HL-60 (cell line): Measurements from ENCODE around the gene AQP3.

ENCODE experiments used
- DNase-seq, 2 experiments: peaks; one replicate each; pipeline ENCODE4 v3.0.0-alpha.2; 2010 to 2020; ENCODE audit warnings: low read depth in 1 of 2, low spot score in 1 of 2
- H3K27ac ChIP-seq: fragments of 250-450 bp; sonication (Bioruptor Pico); replicated peaks from 2 replicates; pipeline ENCODE4 v1.5.1; 2020; ENCODE audit warnings: mild to moderate bottlenecking, moderate library complexity
- H3K27me3 ChIP-seq: fragments of 250-450 bp; sonication (Bioruptor Pico); 2 replicates; pipeline ENCODE4 v1.5.1; 2021; ENCODE audit warnings: mild to moderate bottlenecking, moderate library complexity; ENCODE audit not compliant: insufficient read depth, poor library complexity, severe bottlenecking
- H3K4me3 ChIP-seq: replicated peaks from 2 replicates; pipeline ENCODE4 v1.5.1; 2011; ENCODE audit warnings: mild to moderate bottlenecking, control low read depth, low read length; ENCODE audit not compliant: insufficient read depth
- GABPA ChIP-seq: IDR thresholded peaks from 2 replicates; pipeline ENCODE4 v1.6.1; 2012; ENCODE audit warnings: low read depth
- POLR2AphosphoS5 ChIP-seq: IDR thresholded peaks from 2 replicates; pipeline ENCODE4 v1.6.1; 2012; ENCODE audit warnings: low read depth
- SPI1 ChIP-seq: IDR thresholded peaks from 2 replicates; pipeline ENCODE4 v1.6.1; 2012; ENCODE audit warnings: low read depth, mild to moderate bottlenecking, borderline replicate concordance
- TF ChIP-seq, protein P1 (sequence below): IDR thresholded peaks from one replicate; pipeline ENCODE4 v1.5.1; 2011; ENCODE audit warnings: low read length, control low read depth, inconsistent platforms; ENCODE audit not compliant: insufficient read depth
- TF ChIP-seq, protein P2 (sequence below): IDR thresholded peaks from 2 replicates; pipeline ENCODE4 v1.6.1; 2012; ENCODE audit warnings: low read depth; ENCODE audit not compliant: insufficient replicate concordance

The AQP3 gene

DNA sequence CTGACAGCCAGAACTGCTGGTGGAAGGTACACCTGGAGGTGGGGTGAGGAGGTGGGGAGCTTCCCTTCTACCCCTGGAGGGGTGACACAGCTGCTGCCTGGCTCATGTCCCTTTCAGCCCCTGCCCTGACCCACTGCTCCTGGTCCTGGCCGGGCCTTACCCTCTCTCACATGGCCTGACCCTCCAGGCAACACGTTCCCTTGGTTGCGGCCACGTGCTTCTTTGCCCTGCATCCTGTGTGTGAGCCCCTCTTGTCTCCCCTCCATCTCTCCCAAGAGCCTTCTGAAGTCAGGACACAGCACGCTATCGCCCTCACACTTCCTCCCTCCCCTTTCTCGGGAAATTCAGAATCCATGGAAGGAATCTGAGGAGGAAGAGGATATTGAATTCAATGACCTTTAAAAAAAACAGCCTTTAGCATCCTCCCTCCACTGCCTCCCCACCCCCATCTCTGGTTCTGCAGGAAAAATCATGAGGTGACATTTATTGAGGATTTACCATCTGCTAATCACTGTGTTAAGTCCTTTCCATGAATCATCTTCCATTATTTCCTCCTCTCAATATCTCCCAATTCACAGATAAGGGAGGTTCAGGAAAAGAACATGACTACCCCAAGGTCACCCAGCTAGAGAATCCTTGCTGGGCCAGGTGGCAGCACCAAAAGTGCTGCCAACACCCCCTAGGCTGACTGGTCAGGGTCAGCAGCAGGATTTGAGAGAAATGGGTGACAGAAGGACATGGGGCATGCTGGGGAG is 8.3 kb downstream of the AQP3 start:
- Histone ChIP-seq H3K27ac (no peak overlapping the region), H3K27me3 (no peaks in the 10 kb centered on the region), H3K4me3 (no peak overlapping the region)
- TF ChIP-seq, protein P1, sequence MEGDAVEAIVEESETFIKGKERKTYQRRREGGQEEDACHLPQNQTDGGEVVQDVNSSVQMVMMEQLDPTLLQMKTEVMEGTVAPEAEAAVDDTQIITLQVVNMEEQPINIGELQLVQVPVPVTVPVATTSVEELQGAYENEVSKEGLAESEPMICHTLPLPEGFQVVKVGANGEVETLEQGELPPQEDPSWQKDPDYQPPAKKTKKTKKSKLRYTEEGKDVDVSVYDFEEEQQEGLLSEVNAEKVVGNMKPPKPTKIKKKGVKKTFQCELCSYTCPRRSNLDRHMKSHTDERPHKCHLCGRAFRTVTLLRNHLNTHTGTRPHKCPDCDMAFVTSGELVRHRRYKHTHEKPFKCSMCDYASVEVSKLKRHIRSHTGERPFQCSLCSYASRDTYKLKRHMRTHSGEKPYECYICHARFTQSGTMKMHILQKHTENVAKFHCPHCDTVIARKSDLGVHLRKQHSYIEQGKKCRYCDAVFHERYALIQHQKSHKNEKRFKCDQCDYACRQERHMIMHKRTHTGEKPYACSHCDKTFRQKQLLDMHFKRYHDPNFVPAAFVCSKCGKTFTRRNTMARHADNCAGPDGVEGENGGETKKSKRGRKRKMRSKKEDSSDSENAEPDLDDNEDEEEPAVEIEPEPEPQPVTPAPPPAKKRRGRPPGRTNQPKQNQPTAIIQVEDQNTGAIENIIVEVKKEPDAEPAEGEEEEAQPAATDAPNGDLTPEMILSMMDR, result no peak
- no peak for TF ChIP-seq POLR2AphosphoS5
- TF ChIP-seq GABPA, result no peak
- TF ChIP-seq SPI1, result no peak
- TF ChIP-seq, protein P2, sequence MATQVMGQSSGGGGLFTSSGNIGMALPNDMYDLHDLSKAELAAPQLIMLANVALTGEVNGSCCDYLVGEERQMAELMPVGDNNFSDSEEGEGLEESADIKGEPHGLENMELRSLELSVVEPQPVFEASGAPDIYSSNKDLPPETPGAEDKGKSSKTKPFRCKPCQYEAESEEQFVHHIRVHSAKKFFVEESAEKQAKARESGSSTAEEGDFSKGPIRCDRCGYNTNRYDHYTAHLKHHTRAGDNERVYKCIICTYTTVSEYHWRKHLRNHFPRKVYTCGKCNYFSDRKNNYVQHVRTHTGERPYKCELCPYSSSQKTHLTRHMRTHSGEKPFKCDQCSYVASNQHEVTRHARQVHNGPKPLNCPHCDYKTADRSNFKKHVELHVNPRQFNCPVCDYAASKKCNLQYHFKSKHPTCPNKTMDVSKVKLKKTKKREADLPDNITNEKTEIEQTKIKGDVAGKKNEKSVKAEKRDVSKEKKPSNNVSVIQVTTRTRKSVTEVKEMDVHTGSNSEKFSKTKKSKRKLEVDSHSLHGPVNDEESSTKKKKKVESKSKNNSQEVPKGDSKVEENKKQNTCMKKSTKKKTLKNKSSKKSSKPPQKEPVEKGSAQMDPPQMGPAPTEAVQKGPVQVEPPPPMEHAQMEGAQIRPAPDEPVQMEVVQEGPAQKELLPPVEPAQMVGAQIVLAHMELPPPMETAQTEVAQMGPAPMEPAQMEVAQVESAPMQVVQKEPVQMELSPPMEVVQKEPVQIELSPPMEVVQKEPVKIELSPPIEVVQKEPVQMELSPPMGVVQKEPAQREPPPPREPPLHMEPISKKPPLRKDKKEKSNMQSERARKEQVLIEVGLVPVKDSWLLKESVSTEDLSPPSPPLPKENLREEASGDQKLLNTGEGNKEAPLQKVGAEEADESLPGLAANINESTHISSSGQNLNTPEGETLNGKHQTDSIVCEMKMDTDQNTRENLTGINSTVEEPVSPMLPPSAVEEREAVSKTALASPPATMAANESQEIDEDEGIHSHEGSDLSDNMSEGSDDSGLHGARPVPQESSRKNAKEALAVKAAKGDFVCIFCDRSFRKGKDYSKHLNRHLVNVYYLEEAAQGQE, result no peak
- no peak for DNase-seq

DNA sequence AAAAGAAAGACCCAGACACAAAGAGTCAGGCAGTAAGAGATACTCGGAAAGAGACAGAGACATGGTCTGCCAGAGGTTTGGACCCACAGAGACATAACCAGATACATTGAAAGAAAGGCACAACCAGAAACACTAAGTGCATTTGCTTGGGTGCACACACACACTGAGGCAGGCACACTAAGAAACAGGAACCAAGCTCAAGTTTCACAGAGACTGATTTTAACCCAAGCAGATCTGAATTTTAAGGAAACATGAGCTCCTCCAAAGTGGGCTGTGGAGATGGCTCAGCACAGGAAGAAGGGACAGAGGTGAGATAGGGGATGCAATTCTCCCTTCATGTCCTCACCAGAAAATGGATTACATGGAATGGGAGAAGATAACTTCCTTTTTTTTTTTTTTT is 9.5 kb downstream of the AQP3 start:
- H3K27me3 ChIP-seq, result no peaks in the 10 kb centered on the region
- TF ChIP-seq, protein P2, result no peak
- TF ChIP-seq, protein P1, result no peak
- no peak for TF ChIP-seq POLR2AphosphoS5
- no peak for TF ChIP-seq GABPA
- TF ChIP-seq SPI1, result no peak
- no peak overlapping the region for H3K4me3 ChIP-seq
- H3K27ac ChIP-seq, result no peak overlapping the region
- DNase-seq, result no peak

DNA sequence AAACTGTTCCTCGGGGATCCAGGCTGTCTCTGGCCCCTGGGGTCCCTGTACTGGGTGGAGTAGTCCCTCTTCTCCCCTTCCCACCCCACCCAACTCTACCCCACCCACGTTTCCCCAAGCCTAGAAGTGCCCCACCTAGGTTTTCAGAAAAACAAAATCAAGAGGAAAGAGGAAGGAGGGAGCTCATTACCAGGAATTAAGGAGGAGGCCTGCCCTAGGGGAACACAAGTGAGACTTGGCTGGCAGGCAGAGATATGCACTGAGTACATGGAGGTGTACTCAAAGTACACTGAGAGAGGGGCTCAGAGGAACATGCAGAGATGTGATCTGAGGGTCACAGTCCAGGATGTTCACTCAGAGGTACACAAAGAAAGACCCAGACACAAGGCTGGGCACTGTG is 10.2 kb downstream of the AQP3 start:
- Histone ChIP-seq H3K27me3 (no peaks in the 10 kb centered on the region), H3K27ac (no peak overlapping the region), H3K4me3 (no peak overlapping the region)
- TF ChIP-seq POLR2AphosphoS5 (no peak), GABPA (no peak), SPI1 (no peak)
- TF ChIP-seq, protein P1, result no peak
- TF ChIP-seq, protein P2, result no peak
- DNase-seq, result no peak
